Esophagus squamous epithelium (tissue), 5 donors: ENCODE data around the gene STAMBP. TPM values are rescaled to one million over a fixed set of nuclear protein-coding genes. Genes with fewer than 3 reads are reported as not detected.

Experiments used
- DNase-seq: peaks from one replicate; lab custom pipeline; 2025; lab: John Stamatoyannopoulos, UW
- H3K27ac ChIP-seq, 4 donors: fragments of 200-600 bp; sonication (generic); one replicate each; pipeline ENCODE4 v1.5.1; 2016 to 2019; ENCODE audit warnings: mild to moderate bottlenecking in 1 of 4
- H3K27me3 ChIP-seq, 4 donors: fragments of 200-600 bp; sonication (generic); 1 replicate in 3 of 4; 2 replicates in 1 of 4; pipeline versions ENCODE4 v1.5.1 to v1.6.0; 2017 to 2021; ENCODE audit warnings: antibody characterized with exemption in 1 of 4
- H3K36me3 ChIP-seq, 3 donors: fragments of 200-600 bp; sonication (generic); one replicate each; pipeline ENCODE4 v1.5.1; 2016 to 2019
- H3K4me1 ChIP-seq, 3 donors: fragments of 200-600 bp; sonication (generic); one replicate each; pipeline ENCODE4 v1.5.1; 2017 to 2019
- H3K4me3 ChIP-seq, 4 donors: fragments of 200-600 bp; sonication (generic); 1 replicate in 3 of 4; 2 replicates in 1 of 4; pipeline ENCODE4 v1.5.1; 2016 to 2019; ENCODE audit warnings: mild to moderate bottlenecking in 2 of 4, moderate library complexity in 1 of 4
- H3K9me3 ChIP-seq, 3 donors: fragments of 200-600 bp; sonication (generic); one replicate each; pipeline ENCODE4 v1.5.1; 2016 to 2019
- CTCF ChIP-seq, 6 experiments: fragments of 450-650 bp in 4 of 6; fragments of 200-600 bp in 2 of 6; sonication (generic) in 2 of 6; IDR thresholded peaks; one replicate each; pipeline ENCODE4 v1.5.1; 2016 to 2019; ENCODE audit warnings: antibody characterized with exemption in 6 of 6, mild to moderate bottlenecking in 4 of 6, moderate library complexity in 4 of 6
- POLR2A ChIP-seq, 4 donors: fragments of 450-650 bp; IDR thresholded peaks; one replicate each; pipeline ENCODE4 v1.6.1; 2017; ENCODE audit warnings: antibody characterized with exemption in 4 of 4, mild to moderate bottlenecking in 4 of 4, moderate library complexity in 3 of 4
- WGBS, 2 donors: methylation state at CpG; one replicate each; pipeline ENCODE4 v1.1.5; 2018; 5-methylcytosine and 5-hydroxymethylcytosine counted together
- intact Hi-C: fragments of 100-400 bp; cut with DNase I; formaldehyde crosslinking; loops from one replicate; pipeline ENCODE4 v1.15.0; 2022
- total RNA-seq, 4 donors: library from RNA; depleted of rRNA; stranded (reverse); fragments of >200 nt; gene quantifications; one replicate each; pipeline ENCODE4 v1.1.0, GENCODE V29; 2016
- donor health status: DM: yes; HTN: yes; CAD: no.

Gene STAMBP
- total RNA-seq, 4 donors from 2014 or later: 23.5 to 36.8 (median 32.5) TPM

- no peaks in the 10 kb centered on the region for H3K4me1 ChIP-seq
- H3K4me3 ChIP-seq: no peak overlapping the region
- DNase-seq: no peak
- intact Hi-C loops: no loop called here
- no peaks in the 10 kb centered on the region for H3K9me3 ChIP-seq
- TF ChIP-seq CTCF (IDR thresholded peaks at IDR 0.05): no peak
- TF ChIP-seq POLR2A (IDR thresholded peaks at IDR 0.05): no peak
- peaks cover 0 to 17% (median 0%) of the 10 kb centered on the region in 4 donors for H3K27me3 ChIP-seq
- H3K27ac ChIP-seq: no peak overlapping the region
- H3K36me3 ChIP-seq: no peaks in the 10 kb centered on the region
Observed at GRCh38 chr2:73811878-73812277, 16.9 kb upstream of the STAMBP start.

- DNase-seq: no peak
- Histone ChIP-seq H3K27ac (no peak overlapping the region), H3K4me3 (no peak overlapping the region), H3K36me3 (no peaks in the 10 kb centered on the region), H3K4me1 (no peaks in the 10 kb centered on the region), H3K27me3 (peaks cover 0 to 17% (median 0%) of the 10 kb centered on the region in 4 donors), H3K9me3 (no peaks in the 10 kb centered on the region)
- intact Hi-C loops: no loop called here
- TF ChIP-seq CTCF (IDR thresholded peaks at IDR 0.05) (no peak), POLR2A (IDR thresholded peaks at IDR 0.05) (no peak)
Observed at GRCh38 chr2:73812635-73813034, 16.1 kb upstream of the STAMBP start.

- intact Hi-C loops: no loop called here
- H3K4me3 ChIP-seq: no peak overlapping the region
- WGBS, 2 donors: 93% methylated on average over 5 of the region's 18 CpGs; no CpG with 5 or more reads in 1 of the 2 donors
Observed at GRCh38 chr2:73818296-73818695, 10.5 kb upstream of the STAMBP start.

GRCh38 chr2:73821227-73821626 is 7.5 kb upstream of the STAMBP start:
- peaks cover 0 to 6% (median 3%) of the 10 kb centered on the region in 3 donors for H3K4me1 ChIP-seq
- WGBS, 2 donors: 22 to 31% methylated on average over 2 of the region's 2 CpGs
- H3K27ac ChIP-seq: no peak overlapping the region
- H3K36me3 ChIP-seq: no peaks in the 10 kb centered on the region
- intact Hi-C loops: loop anchor here (10.0 kb wide), 2 partner anchors 174 to 324 kb away; partner anchors contain the start of gene BOLA3
- H3K27me3 ChIP-seq: peaks cover 0 to 14% (median 0%) of the 10 kb centered on the region in 4 donors
- no peak overlapping the region for H3K4me3 ChIP-seq
- TF ChIP-seq CTCF (IDR thresholded peaks at IDR 0.05) (no peak), POLR2A (IDR thresholded peaks at IDR 0.05) (no peak)
- H3K9me3 ChIP-seq: no peaks in the 10 kb centered on the region
- no peak for DNase-seq

More at GRCh38 chr2:73818296-73818695, 10.5 kb upstream of the STAMBP start:
- Histone ChIP-seq H3K9me3 (no peaks in the 10 kb centered on the region), H3K36me3 (no peaks in the 10 kb centered on the region), H3K27me3 (peaks cover 0 to 29% (median 0%) of the 10 kb centered on the region in 4 donors), H3K27ac (no peak overlapping the region), H3K4me1 (no peaks in the 10 kb centered on the region)
- no peak for DNase-seq
- no peak for TF ChIP-seq POLR2A (IDR thresholded peaks at IDR 0.05)
- TF ChIP-seq CTCF (IDR thresholded peaks at IDR 0.05): no peak

GRCh38 chr2:73821669-73822068 is 7.1 kb upstream of the STAMBP start:
- TF ChIP-seq CTCF (IDR thresholded peaks at IDR 0.05) (no peak), POLR2A (IDR thresholded peaks at IDR 0.05) (no peak)
- H3K27ac ChIP-seq: no peak overlapping the region
- no peak overlapping the region for H3K4me3 ChIP-seq
- H3K36me3 ChIP-seq: no peaks in the 10 kb centered on the region
- no peaks in the 10 kb centered on the region for H3K9me3 ChIP-seq
- DNase-seq: no peak
- H3K27me3 ChIP-seq: peaks cover 0 to 14% (median 0%) of the 10 kb centered on the region in 4 donors
- intact Hi-C loops: loop anchor here (10.0 kb wide), 2 partner anchors 173 to 323 kb away; partner anchors contain the start of gene BOLA3
- WGBS, 2 donors: 56 to 64% methylated on average over 2 of the region's 2 CpGs
- H3K4me1 ChIP-seq: peaks cover 0 to 6% (median 3%) of the 10 kb centered on the region in 3 donors
